NCI-H1417 (cell line): ENCODE data around the gene ZMYND11.

ENCODE experiments used
- DNase-seq, 3 experiments: peaks; one replicate each; lab custom pipeline; 2025; lab: John Stamatoyannopoulos, UW

ZMYND11 gene

DNA sequence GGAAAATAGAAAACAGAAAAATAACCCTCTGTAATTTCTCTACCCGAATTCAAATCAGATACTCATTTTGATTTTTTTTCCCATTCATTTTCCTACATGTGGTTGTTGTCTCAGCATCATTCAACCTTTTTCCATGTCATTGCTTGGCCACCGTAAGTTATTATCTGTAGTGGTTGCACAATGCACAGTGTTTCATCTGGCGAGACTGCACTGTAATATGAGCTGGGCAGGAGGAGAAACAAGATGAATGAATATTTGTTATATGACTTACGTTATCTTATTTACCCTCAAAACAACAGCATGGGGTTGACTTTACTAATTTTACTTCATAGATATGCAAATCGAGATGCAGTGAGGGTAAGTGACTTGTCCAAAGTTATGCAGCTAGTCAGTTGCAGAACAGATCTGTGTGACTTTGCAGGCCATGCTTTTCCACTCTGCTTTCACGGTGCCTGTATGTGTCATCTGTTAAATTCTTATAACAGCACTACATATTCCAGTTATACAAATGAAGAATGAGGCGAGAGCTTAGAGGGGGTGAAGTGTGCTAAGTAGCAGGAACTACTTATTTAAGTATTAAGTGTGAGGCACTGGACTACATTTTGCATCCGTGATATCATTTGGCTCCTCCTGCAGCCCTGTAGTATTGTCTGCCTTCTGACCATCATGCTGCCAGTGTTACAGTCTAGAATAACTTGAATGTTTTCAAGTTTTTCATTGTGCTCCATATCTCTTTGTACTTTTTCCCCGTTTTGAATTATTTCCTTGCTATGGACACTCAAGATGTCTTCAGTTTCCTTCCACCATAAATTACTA is 56.7 kb downstream of the ZMYND11 start:
- no peak for DNase-seq

DNA sequence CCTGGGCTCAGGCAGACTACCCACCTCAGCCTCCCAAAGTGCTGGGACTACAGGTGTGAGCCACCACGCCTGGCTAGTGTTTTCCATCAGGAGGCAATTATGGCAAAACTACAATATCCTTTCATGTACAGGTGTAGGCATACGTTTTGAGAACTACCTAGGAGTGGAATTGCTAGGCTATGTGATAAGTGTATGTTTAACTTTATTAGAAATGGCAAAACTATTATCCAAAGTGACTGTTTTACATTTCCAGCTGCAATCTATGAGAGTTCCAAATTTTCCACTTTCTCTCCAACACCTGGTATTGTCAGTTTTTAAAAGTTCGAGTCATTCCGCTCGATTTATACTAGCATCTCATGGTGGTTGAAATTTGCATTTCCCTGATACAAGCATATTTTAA is 59.0 kb downstream of the ZMYND11 start:
- no peak for DNase-seq

- DNase-seq, result no peak
Observed at GRCh38 chr10:200405-200804, 65.2 kb downstream of the ZMYND11 start.

- DNase-seq, result no peak
Observed at GRCh38 chr10:201328-201771, 66.1 kb downstream of the ZMYND11 start.

- DNase-seq, result no peak
Observed at GRCh38 chr10:208616-209015, 73.4 kb downstream of the ZMYND11 start.

- DNase-seq, result no peak
Observed at GRCh38 chr10:209357-209756, 74.1 kb downstream of the ZMYND11 start.

GRCh38 chr10:210297-210696 is 75.0 kb downstream of the ZMYND11 start:
- no peak for DNase-seq

GRCh38 chr10:215444-215843 is 80.2 kb downstream of the ZMYND11 start:
- DNase-seq, result no peak

DNA sequence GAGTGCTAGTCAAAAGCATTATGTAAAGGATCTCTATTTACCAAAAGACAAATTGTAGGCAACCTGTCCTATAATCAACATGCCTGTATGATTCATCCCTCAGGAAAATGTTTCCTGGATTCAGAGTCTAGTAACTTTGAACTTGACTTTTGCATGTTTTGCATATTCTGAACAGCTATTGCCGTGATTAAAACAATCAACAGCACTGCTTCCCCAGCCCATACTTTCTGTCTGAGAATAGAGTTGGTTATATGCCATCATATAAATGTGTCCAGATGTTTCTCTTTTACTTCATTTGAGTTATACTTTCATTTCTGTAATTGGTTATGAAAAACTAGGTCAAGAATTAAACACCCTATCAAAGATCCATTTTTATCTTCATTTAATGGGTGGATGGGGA is 83.5 kb downstream of the ZMYND11 start:
- no peak for DNase-seq

DNA sequence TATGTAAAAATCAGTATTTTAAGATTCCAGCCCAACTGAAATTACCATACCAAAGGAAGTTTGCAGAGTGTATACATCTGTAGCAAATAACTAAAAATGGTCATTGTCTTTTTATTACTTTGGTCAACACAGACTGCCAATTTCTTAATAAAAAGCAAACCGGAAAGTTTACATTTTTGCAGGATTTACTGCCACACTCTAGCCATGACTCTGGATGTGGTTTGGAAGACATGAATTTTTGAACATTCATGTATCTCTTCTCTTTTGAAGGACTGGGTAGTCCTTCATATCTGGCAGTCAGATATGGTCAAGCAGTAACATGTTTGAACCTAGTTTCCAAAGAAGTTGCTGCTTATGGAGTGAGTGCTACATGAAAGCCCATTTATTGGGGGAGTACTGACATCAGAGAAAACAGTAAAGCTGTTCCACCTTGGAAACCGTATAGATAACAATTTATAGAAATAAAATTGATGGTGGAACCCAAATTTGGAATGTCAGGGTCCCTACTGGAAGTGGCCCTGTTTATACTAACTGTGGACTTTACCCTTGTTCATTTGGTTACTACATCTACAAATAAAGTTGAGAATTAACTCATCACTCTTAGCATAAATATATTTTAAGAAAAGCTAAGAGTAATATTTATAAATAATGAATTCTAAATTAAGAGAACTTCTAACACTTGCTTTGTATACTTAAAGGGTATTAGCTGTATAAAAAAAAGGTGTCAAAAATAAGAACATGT is 84.6 kb downstream of the ZMYND11 start:
- no peak for DNase-seq

- DNase-seq, result peak in 2 of 3 experiments; percentile 5 to 65
Observed at GRCh38 chr10:224571-224970, 89.3 kb downstream of the ZMYND11 start.

DNA sequence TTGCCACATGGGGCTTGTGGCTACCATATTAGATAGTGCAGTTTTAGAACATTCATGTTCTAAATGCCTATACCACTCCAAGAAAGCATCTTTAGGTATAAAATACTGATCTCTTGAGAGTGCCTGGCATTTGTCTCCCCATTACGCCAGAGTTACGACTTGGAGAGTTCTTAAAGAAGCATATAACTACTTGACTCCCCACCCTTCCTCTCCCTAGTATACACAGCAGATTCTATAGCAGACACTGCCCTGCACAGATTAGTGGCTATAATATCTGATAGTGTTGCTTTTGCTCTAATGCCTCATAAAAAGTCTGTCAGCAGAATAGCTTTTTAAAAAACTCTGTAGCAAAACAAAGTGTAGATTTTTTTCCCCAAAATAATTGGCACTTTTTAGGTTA is 90.8 kb downstream of the ZMYND11 start:
- no peak for DNase-seq

- DNase-seq, result no peak
Observed at GRCh38 chr10:227014-227413, 91.8 kb downstream of the ZMYND11 start.

GRCh38 chr10:228366-228765 is 93.1 kb downstream of the ZMYND11 start:
- no peak for DNase-seq

DNA sequence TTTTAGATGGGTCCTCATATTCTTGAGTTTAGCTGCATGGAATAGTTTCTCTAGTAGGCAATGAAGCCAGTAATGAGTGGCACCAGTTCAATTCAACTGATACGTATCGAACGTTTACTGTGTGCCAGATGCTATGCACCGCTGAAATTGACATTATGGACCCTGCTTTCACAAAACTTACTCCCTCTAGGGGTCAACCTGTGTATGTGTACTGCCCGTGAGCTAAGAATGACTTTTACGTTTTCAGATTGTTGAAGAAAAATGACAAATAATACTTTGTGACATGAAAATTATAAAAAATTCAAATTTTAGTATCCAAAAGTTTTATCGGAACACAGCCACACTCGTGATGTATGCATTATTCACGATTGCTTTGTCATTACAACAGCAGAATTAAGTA is 95.5 kb downstream of the ZMYND11 start:
- DNase-seq, result peak in 1 of 3 experiments; percentile 1

- no peak for DNase-seq
Observed at GRCh38 chr10:232061-232460, 96.8 kb downstream of the ZMYND11 start.

DNA sequence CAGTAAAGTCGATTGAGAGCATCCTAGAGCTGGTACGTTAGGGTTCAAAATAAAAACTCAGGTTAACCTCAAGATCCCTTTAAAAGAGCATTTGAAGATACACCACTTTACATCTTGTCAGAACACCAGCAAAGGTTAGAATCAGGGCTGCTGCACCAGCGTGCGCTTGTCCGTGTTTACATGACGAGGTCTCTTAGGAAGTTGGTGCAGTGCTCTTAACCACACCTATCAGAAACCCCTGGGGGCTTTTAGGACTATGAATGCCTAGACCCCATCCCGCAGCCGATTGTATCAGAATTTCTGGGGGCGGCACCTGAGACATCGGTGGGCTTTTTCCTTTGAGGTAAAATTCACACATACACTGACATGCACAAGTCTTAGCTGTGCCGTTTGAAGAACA is 97.6 kb downstream of the ZMYND11 start:
- no peak for DNase-seq

DNA sequence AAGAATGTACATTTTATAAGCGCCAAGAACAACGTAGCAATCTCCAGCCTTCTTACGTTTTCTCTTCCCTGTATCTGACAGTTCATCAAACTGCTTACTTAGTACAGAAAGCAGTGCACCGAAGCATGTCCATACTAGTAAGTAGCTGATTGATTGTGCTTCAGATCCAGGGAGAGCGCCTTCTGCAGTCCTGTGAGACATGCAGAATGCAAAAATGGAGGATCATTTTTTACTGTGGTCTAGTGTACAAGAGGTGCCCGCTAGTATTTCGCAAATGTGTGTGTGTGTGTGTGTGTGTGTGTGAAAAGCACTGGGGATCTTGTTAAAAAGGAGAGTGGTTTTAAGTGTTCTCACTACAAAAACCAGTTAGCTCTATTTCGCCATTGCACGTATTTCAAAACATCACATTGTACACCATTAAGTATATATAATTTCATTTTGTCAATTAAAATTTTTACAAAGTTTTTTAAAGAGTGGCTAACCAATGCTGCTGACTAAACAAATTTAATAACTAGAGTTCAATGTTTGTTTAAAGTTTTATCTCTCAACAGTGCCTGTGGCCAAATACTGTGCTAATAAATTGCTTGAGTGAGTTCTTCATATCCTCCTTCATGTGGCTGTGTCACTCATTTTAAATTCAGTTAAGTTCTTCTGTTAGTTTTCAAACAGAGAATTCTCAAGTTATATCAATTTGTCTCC is 99.6 kb downstream of the ZMYND11 start:
- DNase-seq, result peak in 1 of 3 experiments; percentile 20

DNA sequence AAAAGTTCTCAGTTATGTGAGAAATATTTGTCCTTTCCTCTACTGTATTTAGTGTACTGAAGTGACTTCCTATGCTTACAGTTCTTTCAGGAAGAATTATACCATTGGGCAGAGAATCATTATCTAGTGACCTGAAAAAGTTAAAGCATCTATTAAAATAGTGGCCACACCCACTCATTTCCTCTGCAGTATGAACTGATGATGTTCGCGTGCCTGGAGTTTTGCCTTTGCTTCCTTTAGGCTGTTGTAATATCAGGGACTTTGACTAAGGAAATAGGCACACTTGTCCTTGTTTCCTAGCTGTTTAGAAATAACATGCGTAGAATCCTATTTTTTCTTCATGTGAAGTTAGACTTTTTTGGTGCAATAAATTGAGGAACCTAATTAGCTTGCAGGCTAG is 100.7 kb downstream of the ZMYND11 start:
- DNase-seq, result no peak

DNA sequence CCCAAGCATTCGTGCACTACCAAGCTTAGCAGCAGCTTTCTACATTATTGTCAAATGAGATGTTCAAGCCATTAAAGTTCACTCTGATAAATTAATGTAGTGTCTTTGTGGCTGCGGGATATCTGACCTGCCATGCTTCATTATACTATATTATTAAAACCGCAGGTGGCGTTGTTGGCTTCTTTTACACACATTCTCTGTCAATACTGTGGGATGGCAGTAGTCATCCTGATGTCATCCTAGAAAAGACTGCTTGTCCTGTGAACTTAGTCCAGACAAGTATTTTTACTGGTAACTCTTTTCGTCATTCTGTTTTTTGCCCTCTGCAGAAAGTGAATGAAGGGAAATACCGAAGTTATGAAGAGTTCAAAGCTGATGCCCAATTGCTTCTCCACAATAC is 103.9 kb downstream of the ZMYND11 start:
- peak in 2 of 3 experiments; percentile 27 to 55 for DNase-seq

GRCh38 chr10:241451-241850 is 106.2 kb downstream of the ZMYND11 start:
- DNase-seq, result no peak

DNA sequence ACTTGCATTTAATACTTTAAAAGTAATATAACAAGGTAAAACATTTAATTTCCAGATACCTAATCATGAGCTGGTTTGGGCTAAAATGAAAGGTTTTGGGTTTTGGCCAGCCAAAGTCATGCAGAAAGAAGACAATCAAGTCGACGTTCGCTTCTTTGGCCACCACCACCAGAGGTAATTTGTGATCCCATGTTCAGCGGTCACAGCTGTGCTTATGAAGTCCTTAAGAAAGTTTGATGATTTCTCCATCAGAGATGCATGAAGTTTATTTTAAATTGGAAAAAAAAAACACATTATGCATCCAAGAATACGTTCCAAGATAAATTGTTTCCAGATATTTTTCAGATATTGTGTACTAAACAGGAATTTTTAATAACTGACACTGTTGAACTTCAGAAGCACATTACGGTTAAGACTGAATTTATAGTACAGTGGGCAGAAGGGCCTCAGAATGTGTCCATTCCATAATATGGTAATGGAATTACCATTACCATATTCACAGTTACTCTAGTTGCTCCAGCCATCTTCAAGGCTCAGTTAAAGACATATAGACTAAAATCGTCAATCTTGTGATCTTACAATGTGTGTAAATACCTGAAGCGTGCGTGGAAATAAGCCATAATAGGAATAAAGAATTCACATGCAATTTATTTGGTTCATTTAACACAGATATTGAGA is 106.8 kb downstream of the ZMYND11 start:
- no peak for DNase-seq
